Loucy (cell line): ENCODE data around the gene CLNK.

Source experiments
- H2AFZ ChIP-seq: fragments of 200-600 bp; sonication (generic); 2 replicates; pipeline ENCODE4 v1.6.0; 2016; ENCODE audit warnings: antibody characterized with exemption, mild to moderate bottlenecking, low read length, moderate library complexity
- H3F3A ChIP-seq: fragments of 200-600 bp; 2 replicates; pipeline ENCODE4 v1.6.0; 2016; ENCODE audit warnings: antibody characterized with exemption, low read depth, mild to moderate bottlenecking
- H3K27me3 ChIP-seq: fragments of 200-600 bp; sonication (generic); 2 replicates; pipeline ENCODE4 v1.6.1; 2014; ENCODE audit warnings: low read length, mild to moderate bottlenecking; ENCODE audit not compliant: insufficient read depth, poor library complexity, severe bottlenecking
- H3K36me3 ChIP-seq: fragments of 200-600 bp; sonication (generic); 2 replicates; pipeline ENCODE4 v1.6.1; 2016; ENCODE audit warnings: low read length; ENCODE audit not compliant: insufficient read depth
- H3K4me1 ChIP-seq: fragments of 200-600 bp; sonication (generic); 2 replicates; pipeline ENCODE4 v1.5.1; 2014; ENCODE audit warnings: low read length, mild to moderate bottlenecking; ENCODE audit not compliant: insufficient read depth, poor library complexity, severe bottlenecking
- H3K4me2 ChIP-seq: fragments of 200-600 bp; sonication (generic); 2 replicates; pipeline ENCODE4 v1.6.0; 2014; ENCODE audit warnings: antibody characterized with exemption, low read length, low read depth, mild to moderate bottlenecking; ENCODE audit not compliant: poor library complexity, severe bottlenecking
- H3K4me3 ChIP-seq: fragments of 200-600 bp; sonication (generic); 2 replicates; pipeline ENCODE4 v1.5.1; 2014; ENCODE audit warnings: low read length, mild to moderate bottlenecking, mixed read lengths; ENCODE audit not compliant: poor library complexity, severe bottlenecking
- H3K79me2 ChIP-seq: fragments of 200-600 bp; sonication (generic); 2 replicates; pipeline ENCODE4 v1.6.1; 2014; ENCODE audit warnings: low read length; ENCODE audit not compliant: insufficient read depth
- H3K9ac ChIP-seq: fragments of 200-600 bp; sonication (generic); 2 replicates; pipeline ENCODE4 v1.6.0; 2014; ENCODE audit warnings: mild to moderate bottlenecking, low read depth, low read length, moderate library complexity; ENCODE audit not compliant: poor library complexity, severe bottlenecking
- H3K9me2 ChIP-seq: fragments of 200-600 bp; sonication (generic); replicated peaks from 2 replicates; pipeline ENCODE4 v1.6.1; 2016; ENCODE audit warnings: low read depth, low read length, mixed read lengths
- H3K9me3 ChIP-seq: fragments of 200-600 bp; sonication (generic); 2 replicates; pipeline ENCODE4 v1.6.1; 2014; ENCODE audit warnings: mild to moderate bottlenecking, antibody characterized with exemption, low read length, low read depth; ENCODE audit not compliant: insufficient read depth
- H4K20me1 ChIP-seq: fragments of 200-600 bp; sonication (generic); 2 replicates; pipeline ENCODE4 v1.6.0; 2014; ENCODE audit warnings: antibody characterized with exemption, low read length, mild to moderate bottlenecking; ENCODE audit not compliant: insufficient read depth, poor library complexity, severe bottlenecking
- CTCF ChIP-seq: fragments of 200-600 bp; sonication (generic); conservative IDR thresholded peaks from 2 replicates; pipeline ENCODE4 v1.5.1; 2014; ENCODE audit warnings: mild to moderate bottlenecking, antibody characterized with exemption, low read length
- EZH2phosphoT487 ChIP-seq: fragments of 200-600 bp; IDR thresholded peaks from 2 replicates; pipeline ENCODE4 v1.6.1; 2018; ENCODE audit warnings: antibody characterized with exemption, mild to moderate bottlenecking, moderate library complexity, borderline replicate concordance

CLNK gene

GRCh38 chr4:10688846-10689245, 4.3 kb upstream of the CLNK start:
- Histone ChIP-seq H2AFZ (no peak overlapping the region), H4K20me1 (no peaks in the 10 kb centered on the region), H3K9me3 (no peaks in the 10 kb centered on the region), H3K4me3 (no peak overlapping the region), H3K9ac (no peak overlapping the region), H3K27me3 (no peaks in the 10 kb centered on the region), H3K9me2 (no peaks in the 10 kb centered on the region), H3K4me2 (no peak overlapping the region), H3K36me3 (no peaks in the 10 kb centered on the region), H3K79me2 (peaks cover 10% of the 10 kb centered on the region), H3F3A (no peaks in the 10 kb centered on the region), H3K4me1 (peaks cover 50% of the 10 kb centered on the region)
- TF ChIP-seq CTCF (no peak), EZH2phosphoT487 (no peak)

GRCh38 chr4:10688022-10688421, 3.5 kb upstream of the CLNK start:
- Histone ChIP-seq H3K9ac (no peak overlapping the region), H4K20me1 (no peaks in the 10 kb centered on the region), H3K4me2 (no peak overlapping the region), H3K9me3 (no peaks in the 10 kb centered on the region), H3K9me2 (no peaks in the 10 kb centered on the region), H3K4me3 (no peak overlapping the region), H3K79me2 (peaks cover 18% of the 10 kb centered on the region), H2AFZ (no peak overlapping the region), H3F3A (no peaks in the 10 kb centered on the region), H3K27me3 (no peaks in the 10 kb centered on the region), H3K4me1 (peaks cover 59% of the 10 kb centered on the region), H3K36me3 (no peaks in the 10 kb centered on the region)
- TF ChIP-seq CTCF (no peak), EZH2phosphoT487 (no peak)

- Histone ChIP-seq H2AFZ (no peak overlapping the region), H3K79me2 (peaks cover 23% of the 10 kb centered on the region), H3F3A (no peaks in the 10 kb centered on the region), H3K9me3 (no peaks in the 10 kb centered on the region), H3K9ac (no peak overlapping the region), H3K36me3 (no peaks in the 10 kb centered on the region), H3K4me2 (no peak overlapping the region), H3K4me1 (peaks cover 64% of the 10 kb centered on the region), H3K27me3 (no peaks in the 10 kb centered on the region), H3K9me2 (no peaks in the 10 kb centered on the region), H4K20me1 (no peaks in the 10 kb centered on the region), H3K4me3 (no peak overlapping the region)
- TF ChIP-seq CTCF (no peak), EZH2phosphoT487 (no peak)
Observed at GRCh38 chr4:10687526-10687925, 3.0 kb upstream of the CLNK start.
